ENCODE results near the gene ABCG8.
"Not testable (repeated sequence)": the region's sequence is repeated elsewhere in the genome, so short reads cannot be mapped to it uniquely, and the experiment has no call there.

ABCG8 gene

GRCh38 chr2:43874776-43875451 is 36.1 kb downstream of the ABCG8 start:
- no peak for DNase-seq (ENCODE audit: low read depth in 2 of 2)

GRCh38 chr2:43877782-43878464 is 39.2 kb downstream of the ABCG8 start:
- DNase-seq (ENCODE audit: low read depth in 2 of 2) = peak in 1 of 2 donors; percentile 9

GRCh38 chr2:43879261-43879660 is 40.5 kb downstream of the ABCG8 start:
- DNase-seq (ENCODE audit: low read depth in 2 of 2) = no peak

DNA sequence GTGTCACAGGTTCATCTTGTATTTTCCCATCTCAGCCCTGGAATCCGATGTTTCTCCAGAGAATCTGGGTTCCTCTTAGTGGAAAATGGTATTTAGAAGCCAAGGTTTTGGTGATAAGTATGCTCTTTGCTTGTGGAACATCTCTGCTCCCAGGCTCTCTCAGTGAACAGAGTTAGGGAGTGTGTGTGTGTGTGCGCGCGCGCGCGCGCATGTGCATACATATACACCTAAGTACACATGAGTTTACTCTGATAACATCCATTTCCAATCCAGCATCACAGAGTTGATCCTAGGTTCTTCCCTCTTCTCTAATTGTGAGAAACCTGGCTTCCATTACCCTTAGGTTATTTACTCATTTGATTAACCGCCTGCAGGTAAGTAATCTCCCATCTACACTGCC is 41.7 kb downstream of the ABCG8 start:
- no peak for DNase-seq (ENCODE audit: low read depth in 2 of 2)

DNA sequence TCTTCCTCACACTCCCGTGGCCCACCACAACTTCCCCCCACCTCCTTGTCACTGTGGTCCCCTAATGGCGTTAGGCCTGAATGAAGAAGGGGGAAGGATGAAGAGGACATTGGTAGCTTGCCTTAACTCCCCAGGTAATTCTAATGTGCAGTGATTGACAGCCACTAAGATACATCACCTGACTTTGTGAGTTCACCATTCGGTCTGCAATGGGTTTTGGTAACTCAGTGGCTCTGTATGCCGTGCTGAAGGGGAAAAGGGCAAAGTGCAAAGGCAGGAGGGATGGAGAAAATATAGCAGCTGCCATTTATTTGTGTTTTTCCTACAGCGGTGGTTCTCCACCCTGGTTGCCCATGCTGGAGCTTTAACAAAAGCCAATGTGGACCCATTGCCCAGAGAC is 42.2 kb downstream of the ABCG8 start:
- DNase-seq (ENCODE audit: low read depth in 2 of 2) = no peak

DNA sequence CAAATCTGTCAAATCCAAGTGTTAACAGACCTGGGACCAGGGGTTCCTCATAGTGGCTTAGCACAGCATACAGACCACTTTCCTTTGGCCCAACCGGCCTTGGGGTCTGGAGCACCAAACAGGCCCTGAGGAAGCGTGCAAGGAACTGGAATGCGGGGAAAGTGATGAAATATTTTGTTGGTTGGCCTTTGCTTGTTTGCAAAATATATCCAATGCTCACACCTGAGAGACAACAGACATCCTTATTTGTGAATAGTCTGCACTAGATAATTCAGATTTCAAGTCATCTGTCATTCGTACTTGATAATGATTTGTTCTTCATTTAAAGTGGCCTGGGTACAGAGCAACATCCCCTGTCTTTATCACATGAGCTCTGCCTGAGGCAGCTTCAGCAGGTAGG is 43.5 kb downstream of the ABCG8 start:
- no peak for DNase-seq (ENCODE audit: low read depth in 2 of 2)

GRCh38 chr2:43884689-43885088 is 45.9 kb downstream of the ABCG8 start:
- DNase-seq (ENCODE audit: low read depth in 2 of 2) = no peak

GRCh38 chr2:43885132-43885632 is 46.4 kb downstream of the ABCG8 start:
- DNase-seq (ENCODE audit: low read depth in 2 of 2) = no peak

DNA sequence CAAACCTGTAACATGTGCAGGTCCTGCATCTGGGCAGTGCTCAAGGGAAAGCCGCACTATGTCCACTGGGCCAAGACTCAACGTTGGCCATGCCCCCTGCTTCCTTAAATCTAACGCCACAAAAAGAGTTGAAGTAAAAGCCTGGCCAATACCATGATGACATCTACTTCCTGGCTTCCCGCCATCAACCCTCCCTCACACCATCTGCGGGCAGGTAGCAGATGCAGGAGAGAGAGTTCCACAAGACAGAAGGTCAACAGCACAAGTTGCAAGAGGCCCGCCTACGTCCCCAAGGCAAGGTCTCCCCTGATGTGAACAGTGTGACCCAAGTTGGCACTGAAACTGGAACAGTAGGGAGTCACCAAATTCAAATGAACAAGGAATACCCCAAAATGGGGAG is 48.4 kb downstream of the ABCG8 start:
- DNase-seq (ENCODE audit: low read depth in 2 of 2) = no peak

- no peak for DNase-seq (ENCODE audit: low read depth in 2 of 2)
Observed at GRCh38 chr2:43889416-43889815, 50.6 kb downstream of the ABCG8 start.

GRCh38 chr2:43890855-43891254 is 52.1 kb downstream of the ABCG8 start:
- DNase-seq (ENCODE audit: low read depth in 2 of 2) = no peak

DNA sequence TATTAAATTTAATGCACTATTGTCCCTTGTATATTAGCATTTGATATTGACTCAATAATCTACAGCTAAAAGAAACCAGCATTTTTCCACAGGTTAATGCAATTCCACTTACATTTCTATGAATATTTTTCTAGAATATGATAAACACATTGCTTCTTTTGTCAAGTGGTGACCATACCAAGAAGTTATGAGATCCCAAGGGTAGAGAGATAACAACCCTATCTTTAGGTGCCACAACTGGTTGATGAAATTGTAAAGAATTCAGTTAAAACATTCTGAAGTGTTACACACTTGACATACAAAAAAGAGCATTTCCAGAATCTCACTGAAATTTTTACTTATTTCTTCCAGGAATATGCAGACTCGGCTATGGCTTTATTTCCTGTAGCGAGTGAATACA is 56.0 kb downstream of the ABCG8 start:
- DNase-seq (ENCODE audit: low read depth in 2 of 2) = no peak

DNA sequence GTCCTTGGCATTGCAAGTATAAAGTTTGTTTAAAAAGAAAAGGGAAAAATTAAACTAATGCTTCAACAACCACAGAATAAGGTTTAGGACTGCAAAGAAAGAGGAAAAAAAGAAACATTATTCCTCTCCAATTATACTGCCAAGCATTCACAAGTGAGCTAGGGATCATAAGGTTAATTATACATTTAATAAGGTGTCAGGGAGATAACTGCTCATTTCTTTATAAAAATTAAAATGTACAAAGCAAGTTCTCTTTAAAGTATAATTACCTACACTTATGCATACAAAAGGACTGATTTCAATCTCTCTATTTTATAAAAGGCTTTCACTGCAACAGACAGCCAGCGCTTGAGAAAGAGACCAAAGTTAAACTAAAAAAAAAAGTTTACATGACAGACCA is 58.1 kb downstream of the ABCG8 start:
- DNase-seq (ENCODE audit: low read depth in 2 of 2) = no peak

GRCh38 chr2:43897492-43897891 is 58.7 kb downstream of the ABCG8 start:
- no peak for DNase-seq (ENCODE audit: low read depth in 2 of 2)

DNA sequence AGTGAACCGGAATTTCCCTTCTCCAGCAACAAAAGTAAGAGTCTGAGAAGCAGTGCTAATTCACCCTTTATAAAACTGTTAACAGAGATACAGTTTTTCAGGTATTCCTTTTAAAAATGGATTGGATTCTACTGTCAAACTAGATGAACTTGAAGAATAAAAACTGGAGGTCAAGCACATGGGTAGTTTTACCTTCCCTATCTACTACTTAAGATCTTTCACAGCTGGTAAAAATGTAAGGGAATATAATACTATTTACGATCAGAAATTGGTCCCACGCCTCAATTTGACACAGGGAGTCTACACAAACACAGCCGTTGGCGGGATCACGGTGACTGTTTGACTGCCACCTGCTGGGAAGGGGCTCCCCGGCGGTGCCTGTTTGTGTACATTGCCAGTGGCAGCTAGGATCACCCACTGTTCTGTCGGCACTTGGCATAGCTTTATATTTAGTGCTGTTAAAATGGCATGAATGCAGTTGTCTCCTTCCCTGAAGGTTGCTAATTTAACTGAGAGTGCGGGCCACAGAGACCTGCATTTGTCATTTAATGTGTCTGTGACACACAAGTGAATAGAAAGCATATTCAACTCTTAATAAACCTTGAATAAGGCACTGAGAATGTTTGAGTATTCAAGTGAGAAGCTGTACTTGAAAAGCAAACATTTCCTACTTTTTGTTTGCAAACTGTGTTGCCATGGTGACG is 59.5 kb downstream of the ABCG8 start:
- DNase-seq (ENCODE audit: low read depth in 2 of 2) = no peak

- no peak for DNase-seq (ENCODE audit: low read depth in 2 of 2)
Observed at GRCh38 chr2:43898838-43899346, 60.1 kb downstream of the ABCG8 start.

DNA sequence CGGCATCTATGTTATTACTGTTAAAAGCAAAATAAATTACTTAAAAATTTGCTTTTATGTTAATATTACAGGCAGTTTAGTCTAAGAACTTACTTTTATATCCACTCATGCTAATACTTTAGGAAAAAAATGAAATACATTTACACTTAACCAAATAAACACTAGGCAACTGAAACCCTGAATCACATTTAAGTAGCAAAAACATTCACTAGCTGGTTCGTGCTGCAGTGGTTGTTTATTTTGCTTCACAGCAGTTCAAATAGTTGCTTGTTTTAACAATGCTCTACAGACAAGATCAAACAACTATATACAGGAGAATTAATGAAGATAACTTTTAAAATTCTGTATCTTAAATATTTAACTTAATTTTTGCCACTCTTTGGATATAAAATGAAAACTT is 60.8 kb downstream of the ABCG8 start:
- DNase-seq (ENCODE audit: low read depth in 2 of 2) = no peak

- DNase-seq (ENCODE audit: low read depth in 2 of 2) = no peak
Observed at GRCh38 chr2:43905371-43905803, 66.6 kb downstream of the ABCG8 start.

- DNase-seq (ENCODE audit: low read depth in 2 of 2) = no peak
Observed at GRCh38 chr2:43905871-43906270, 67.1 kb downstream of the ABCG8 start.

GRCh38 chr2:43906448-43907109 is 67.8 kb downstream of the ABCG8 start:
- no peak for DNase-seq (ENCODE audit: low read depth in 2 of 2)

DNA sequence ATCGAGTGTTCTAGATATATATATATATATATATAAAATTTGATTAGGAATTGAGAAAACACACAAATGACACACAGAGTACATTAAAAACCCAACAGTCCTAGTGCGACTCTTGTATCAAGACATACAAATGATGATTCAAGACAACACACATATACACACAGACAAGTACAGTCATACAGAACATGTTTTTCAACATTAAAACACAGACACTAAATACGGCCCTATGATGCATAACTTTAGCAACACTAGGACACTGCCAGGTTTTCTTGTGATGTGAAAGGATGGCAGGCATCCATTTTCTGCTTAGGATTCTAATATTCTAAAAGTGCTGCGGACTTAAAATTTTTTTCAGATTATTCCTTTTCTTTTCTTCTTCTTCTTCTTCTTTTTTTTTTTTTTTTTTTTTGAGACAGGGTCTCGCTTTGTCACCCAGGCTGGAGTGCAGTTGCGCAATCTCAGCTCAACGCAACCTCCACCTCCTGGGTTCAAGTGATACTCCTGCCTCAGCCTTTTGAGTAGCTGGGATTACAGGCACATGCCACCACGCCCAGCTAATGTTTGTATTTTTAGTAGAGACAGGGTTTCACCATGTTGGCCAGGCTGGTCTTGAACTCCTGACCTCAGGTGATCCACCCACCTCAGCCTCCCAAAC is 72.5 kb downstream of the ABCG8 start:
- not testable (repeated sequence) for DNase-seq (ENCODE audit: low read depth in 2 of 2)

DNA sequence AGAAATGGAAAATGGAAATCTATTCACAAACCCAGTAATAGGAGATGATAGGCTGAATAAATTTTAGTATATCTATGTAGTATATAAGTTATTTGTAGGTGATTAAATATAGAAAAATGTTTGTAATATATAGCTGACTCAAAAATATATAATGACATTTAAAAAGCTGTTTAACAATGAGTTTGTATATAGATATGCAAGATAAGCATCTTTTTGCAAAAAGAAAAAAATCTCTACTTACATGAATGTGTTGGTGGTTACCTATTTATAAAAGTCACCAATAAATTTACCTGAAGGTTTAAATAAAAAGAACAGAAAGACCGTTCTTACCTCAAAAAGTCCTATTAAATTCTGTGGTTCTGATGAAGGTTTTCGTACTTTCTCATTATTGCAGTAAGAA is 85.7 kb downstream of the ABCG8 start:
- DNase-seq (ENCODE audit: low read depth in 2 of 2) = no peak
